ENCODE data around the gene FAM193B.

Gene FAM193B

GRCh38 chr5:177515580-177515979 is 38.8 kb downstream of the FAM193B start:
- DNase-seq (ENCODE audit: low read depth), result no peak

- no peak for DNase-seq (ENCODE audit: low read depth)
Observed at GRCh38 chr5:177514541-177514940, 39.8 kb downstream of the FAM193B start.

GRCh38 chr5:177513500-177513899 is 40.9 kb downstream of the FAM193B start:
- DNase-seq (ENCODE audit: low read depth), result no peak

GRCh38 chr5:177512736-177513380 is 41.5 kb downstream of the FAM193B start:
- DNase-seq (ENCODE audit: low read depth), result no peak

- DNase-seq (ENCODE audit: low read depth), result no peak
Observed at GRCh38 chr5:177511796-177512675, 42.3 kb downstream of the FAM193B start.

- DNase-seq (ENCODE audit: low read depth), result no peak
Observed at GRCh38 chr5:177511181-177511580, 43.2 kb downstream of the FAM193B start.

GRCh38 chr5:177510567-177511053 is 43.8 kb downstream of the FAM193B start:
- no peak for DNase-seq (ENCODE audit: low read depth)

- DNase-seq (ENCODE audit: low read depth), result no peak
Observed at GRCh38 chr5:177509991-177510566, 44.3 kb downstream of the FAM193B start.

GRCh38 chr5:177509381-177509951 is 44.9 kb downstream of the FAM193B start, which contains the start of gene DOK3:
Gene DOK3 (minus strand): TSS chr5:177509826. CDS start chr5:177509540, 286 bp downstream.
- no peak for DNase-seq (ENCODE audit: low read depth)

- no peak for DNase-seq (ENCODE audit: low read depth)
Observed at GRCh38 chr5:177508837-177509236, 45.5 kb downstream of the FAM193B start.

- no peak for DNase-seq (ENCODE audit: low read depth)
Observed at GRCh38 chr5:177508221-177508611, 46.1 kb downstream of the FAM193B start.

GRCh38 chr5:177507596-177508220 is 46.7 kb downstream of the FAM193B start:
- DNase-seq (ENCODE audit: low read depth), result no peak

- DNase-seq (ENCODE audit: low read depth), result no peak
Observed at GRCh38 chr5:177507165-177507564, 47.2 kb downstream of the FAM193B start.

GRCh38 chr5:177505075-177505474 is 49.3 kb downstream of the FAM193B start:
- no peak for DNase-seq (ENCODE audit: low read depth)

GRCh38 chr5:177504086-177505056 is 50.0 kb downstream of the FAM193B start:
- DNase-seq (ENCODE audit: low read depth), result no peak

GRCh38 chr5:177503351-177504085 is 50.8 kb downstream of the FAM193B start:
- DNase-seq (ENCODE audit: low read depth), result no peak

- DNase-seq (ENCODE audit: low read depth), result no peak
Observed at GRCh38 chr5:177502886-177503285, 51.5 kb downstream of the FAM193B start.

GRCh38 chr5:177501874-177502678 is 52.3 kb downstream of the FAM193B start:
- DNase-seq (ENCODE audit: low read depth), result no peak
